PC-3 (cell line): ENCODE measurements around the gene ASTN2. TPM values are rescaled to one million over a fixed set of nuclear protein-coding genes. Genes with fewer than 3 reads are reported as not detected.

Source experiments
- ATAC-seq: fragments of 200-7000 bp; cut with Tn5 transposase; 2 replicates; pipeline ENCODE4 v1.9.1; 2020; ENCODE audit warnings: mild to moderate bottlenecking, moderate library complexity
- BruUV-seq: library from RNA; stranded (reverse); fragments of 400-500 nt; replicated peaks from 2 replicates; lab custom pipeline; 2021; lab: Mats Ljungman, UMichigan
- CTCF ChIA-PET: fragments of 300-600 bp; sonication (Branson Sonifier 250); formaldehyde crosslinking; loops from one replicate; lab custom pipeline; 2022; ENCODE audit warnings: antibody characterized with exemption; lab: Charles Lee
- POLR2A ChIA-PET: fragments of 300-600 bp; sonication (Branson Sonifier 250); formaldehyde crosslinking; loops from one replicate; lab custom pipeline; 2022; ENCODE audit warnings: antibody characterized with exemption; ENCODE audit not compliant: unreplicated experiment; lab: Charles Lee
- DNase-seq: peaks from one replicate; pipeline ENCODE4 v3.0.0-alpha.2; 2015
- H2AFZ ChIP-seq: fragments of 300-600 bp; sonication (generic); 2 replicates; pipeline ENCODE4 v1.6.0; 2016; ENCODE audit warnings: antibody characterized with exemption, low read length
- H3F3A ChIP-seq: fragments of 300-600 bp; sonication (generic); one replicate; pipeline ENCODE4 v1.6.0; 2017; ENCODE audit warnings: antibody characterized with exemption, low read length, control low read depth, mild to moderate bottlenecking; ENCODE audit not compliant: unreplicated experiment
- H3K27ac ChIP-seq: fragments of 300-600 bp; sonication (generic); 2 replicates; pipeline ENCODE4 v1.5.1; 2016; ENCODE audit warnings: mild to moderate bottlenecking, low read length
- H3K27me3 ChIP-seq: fragments of 300-600 bp; sonication (generic); 2 replicates; pipeline ENCODE4 v1.6.1; 2016; ENCODE audit warnings: low read length, mixed read lengths
- H3K36me3 ChIP-seq: fragments of 300-600 bp; sonication (generic); 2 replicates; pipeline ENCODE4 v1.6.1; 2016; ENCODE audit warnings: low read depth, mixed run types, low read length, mixed read lengths
- H3K4me1 ChIP-seq: fragments of 300-600 bp; sonication (generic); 2 replicates; pipeline ENCODE4 v1.5.1; 2016; ENCODE audit warnings: low read length; ENCODE audit not compliant: insufficient read depth
- H3K4me2 ChIP-seq: fragments of 300-600 bp; sonication (generic); 2 replicates; pipeline ENCODE4 v1.6.0; 2016; ENCODE audit warnings: low read length
- H3K4me3 ChIP-seq: fragments of 300-600 bp; sonication (generic); 2 replicates; pipeline ENCODE4 v1.5.1; 2016; ENCODE audit warnings: mild to moderate bottlenecking, low read length, mixed read lengths
- H3K79me2 ChIP-seq: fragments of 300-600 bp; sonication (generic); 2 replicates; pipeline ENCODE4 v1.6.1; 2017; ENCODE audit warnings: low read length, mixed read lengths
- H3K9ac ChIP-seq: fragments of 300-600 bp; sonication (generic); 2 replicates; pipeline ENCODE4 v1.6.0; 2016; ENCODE audit warnings: mild to moderate bottlenecking, low read length
- H3K9me2 ChIP-seq: fragments of 300-600 bp; sonication (generic); replicated peaks from 2 replicates; pipeline ENCODE4 v1.6.1; 2016; ENCODE audit warnings: mixed run types, low read length, mixed read lengths
- H3K9me3 ChIP-seq: fragments of 300-600 bp; sonication (generic); 2 replicates; pipeline ENCODE4 v1.6.1; 2016; ENCODE audit warnings: low read length, mixed read lengths
- H4K20me1 ChIP-seq: fragments of 300-600 bp; sonication (generic); 2 replicates; pipeline ENCODE4 v1.6.1; 2016; ENCODE audit warnings: low read length, mixed read lengths
- CTCF ChIP-seq: fragments of 300-600 bp; sonication (generic); conservative IDR thresholded peaks from 2 replicates; pipeline ENCODE4 v1.5.1; 2017; ENCODE audit warnings: antibody characterized with exemption, low read depth, mild to moderate bottlenecking, low read length
- EZH2 ChIP-seq: fragments of 300-600 bp; sonication (generic); IDR thresholded peaks from one replicate; pipeline ENCODE4 v1.6.1; 2017; ENCODE audit warnings: antibody characterized with exemption, mild to moderate bottlenecking, low read length; ENCODE audit not compliant: unreplicated experiment
- EZH2phosphoT487 ChIP-seq: fragments of 300-600 bp; sonication (generic); IDR thresholded peaks from 2 replicates; pipeline ENCODE4 v1.6.1; 2018; ENCODE audit warnings: mild to moderate bottlenecking, antibody characterized with exemption, low read length, borderline replicate concordance
- intact Hi-C: fragments of 100-400 bp; cut with micrococcal nuclease; formaldehyde crosslinking; loops from 2 replicates; pipeline ENCODE4 v1.9.0; 2023
- total RNA-seq: library from RNA; depleted of rRNA; stranded (reverse); fragments of >200 nt; gene quantifications from 2 replicates; pipeline ENCODE4 v1.2.3, GENCODE V29; 2014

Gene ASTN2
- total RNA-seq, 1 experiment from 2014 or later = 3.5 TPM

- intact Hi-C loops = no loop called here
- H3K27me3 ChIP-seq = no peaks in the 10 kb centered on the region
Observed at GRCh38 chr9:116452634-116453033, 962.2 kb downstream of the ASTN2 start.

GRCh38 chr9:116452227-116452626 lies 962.6 kb downstream of the ASTN2 start:
- intact Hi-C loops = no loop called here
- DNase-seq = no peak
- Histone ChIP-seq H3K27me3 (no peaks in the 10 kb centered on the region), H3K4me2 (no peak overlapping the region), H3K4me1 (no peaks in the 10 kb centered on the region), H3K4me3 (no peak overlapping the region), H3K27ac (no peak overlapping the region), H2AFZ (no peak overlapping the region), H3K36me3 (no peaks in the 10 kb centered on the region), H3K9ac (no peak overlapping the region), H3K9me3 (no peaks in the 10 kb centered on the region), H3K79me2 (no peaks in the 10 kb centered on the region), H3K9me2 (no peaks in the 10 kb centered on the region), H3F3A (no peaks in the 10 kb centered on the region), H4K20me1 (no peaks in the 10 kb centered on the region)
- CTCF ChIA-PET = no interaction called here
- no TSS peak for BruUV-seq
- no peak for ATAC-seq
- POLR2A ChIA-PET = no interaction called here
- TF ChIP-seq EZH2 = no peak
- no peak for TF ChIP-seq CTCF
- no peak for TF ChIP-seq EZH2phosphoT487

More at GRCh38 chr9:116452634-116453033, 962.2 kb downstream of the ASTN2 start:
- H3K4me3 ChIP-seq = no peak overlapping the region
- ChIA-PET CTCF (no interaction called here), POLR2A (no interaction called here)
- no peaks in the 10 kb centered on the region for H3K9me3 ChIP-seq
- H3K4me2 ChIP-seq = no peak overlapping the region
- H3K9me2 ChIP-seq = no peaks in the 10 kb centered on the region
- H3K36me3 ChIP-seq = no peaks in the 10 kb centered on the region
- ATAC-seq (no peak), DNase-seq (no peak)
- H3K79me2 ChIP-seq = no peaks in the 10 kb centered on the region
- H3K9ac ChIP-seq = no peak overlapping the region
- no peaks in the 10 kb centered on the region for H3K4me1 ChIP-seq
- no TSS peak for BruUV-seq
- H2AFZ ChIP-seq = no peak overlapping the region
- H3F3A ChIP-seq = no peaks in the 10 kb centered on the region
- H3K27ac ChIP-seq = no peak overlapping the region
- no peak for TF ChIP-seq CTCF
- no peak for TF ChIP-seq EZH2phosphoT487
- no peak for TF ChIP-seq EZH2
- H4K20me1 ChIP-seq = no peaks in the 10 kb centered on the region

DNA sequence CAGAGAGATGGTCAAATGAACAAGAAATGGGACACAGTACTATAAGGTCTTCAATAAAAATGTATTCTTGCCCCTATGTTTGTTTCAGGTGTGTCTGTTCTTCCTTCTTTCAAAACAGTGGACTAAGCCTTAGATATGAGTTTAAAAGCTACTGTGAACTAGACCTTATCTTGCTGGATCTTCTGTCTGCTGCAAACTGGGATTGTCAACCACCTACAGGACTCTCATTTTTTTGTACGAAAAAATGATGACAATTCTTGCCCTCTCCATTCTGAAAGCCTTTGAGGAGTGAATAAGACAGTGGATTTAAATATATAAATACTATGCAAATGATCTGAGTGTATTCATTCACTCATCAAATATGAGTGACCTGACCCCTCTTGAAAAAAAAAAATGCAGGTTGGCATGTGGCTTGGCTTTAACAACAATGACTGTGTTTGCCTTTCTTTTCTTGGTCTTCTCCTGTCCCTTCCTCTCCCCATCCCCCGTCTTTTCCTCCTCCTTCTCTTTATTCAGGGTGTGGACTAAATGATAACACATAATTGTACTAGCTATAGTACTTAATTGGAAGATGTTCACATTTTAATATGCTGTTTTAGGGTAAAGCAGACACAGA lies 963.2 kb downstream of the ASTN2 start:
- no peaks in the 10 kb centered on the region for H3K36me3 ChIP-seq
- H3K9me3 ChIP-seq = no peaks in the 10 kb centered on the region
- no peaks in the 10 kb centered on the region for H3F3A ChIP-seq
- no peaks in the 10 kb centered on the region for H4K20me1 ChIP-seq
- no peaks in the 10 kb centered on the region for H3K9me2 ChIP-seq
- no peaks in the 10 kb centered on the region for H3K27me3 ChIP-seq
- H2AFZ ChIP-seq = no peak overlapping the region
- no TSS peak for BruUV-seq
- no peak overlapping the region for H3K9ac ChIP-seq
- no peaks in the 10 kb centered on the region for H3K4me1 ChIP-seq
- H3K27ac ChIP-seq = no peak overlapping the region
- peak; percentile 2 for DNase-seq
- ATAC-seq = no peak
- H3K79me2 ChIP-seq = no peaks in the 10 kb centered on the region
- intact Hi-C loops = no loop called here
- no peak overlapping the region for H3K4me3 ChIP-seq
- no peak for TF ChIP-seq EZH2phosphoT487
- no peak for TF ChIP-seq CTCF
- no peak for TF ChIP-seq EZH2
- ChIA-PET POLR2A (no interaction called here), CTCF (no interaction called here)
- no peak overlapping the region for H3K4me2 ChIP-seq
